Stimulated activated CD4-positive, alpha-beta T cell treated with anti-CD3 and anti-CD28 coated beads, Interleukin-1b, Interleukin-23, amount 100 ng/mL, for 24 hours (primary cell): ENCODE results near the gene TERB1.

ENCODE experiments used
- DNase-seq, 4 experiments: peaks; one replicate each; pipeline ENCODE4 v3.0.0-alpha.2; 2020; ENCODE audit warnings: low read depth in 4 of 4, low spot score in 1 of 4

The TERB1 gene

GRCh38 chr16:66801320-66802105 lies at the start of gene TERB1:
Gene TERB1 (minus strand): TSS chr16:66801584. CDS start chr16:66796798, 4,786 bp downstream.
- no peak for DNase-seq

- no peak for DNase-seq
Measured at GRCh38 chr16:66850115-66850815, 48.9 kb upstream of the TERB1 start.

GRCh38 chr16:66849549-66849948 lies 48.2 kb upstream of the TERB1 start:
- no peak for DNase-seq

GRCh38 chr16:66849021-66849420 lies 47.6 kb upstream of the TERB1 start:
- DNase-seq: no peak

- no peak for DNase-seq
Measured at GRCh38 chr16:66848172-66848571, 46.8 kb upstream of the TERB1 start.

- DNase-seq: no peak
Measured at GRCh38 chr16:66847533-66848067, 46.2 kb upstream of the TERB1 start.

- DNase-seq: no peak
Measured at GRCh38 chr16:66846831-66847230, 45.4 kb upstream of the TERB1 start.

- DNase-seq: no peak
Measured at GRCh38 chr16:66846266-66846665, 44.9 kb upstream of the TERB1 start.

- DNase-seq: no peak
Measured at GRCh38 chr16:66845791-66846221, 44.4 kb upstream of the TERB1 start.

- no peak for DNase-seq
Measured at GRCh38 chr16:66845080-66845410, 43.7 kb upstream of the TERB1 start.

GRCh38 chr16:66844342-66845079 lies 43.1 kb upstream of the TERB1 start, which contains the start of gene CA7:
Gene CA7 (plus strand): TSS chr16:66844414. CDS start chr16:66844488, 74 bp downstream.
- DNase-seq: no peak

- no peak for DNase-seq
Measured at GRCh38 chr16:66844009-66844341, 42.6 kb upstream of the TERB1 start.

GRCh38 chr16:66843191-66843590 lies 41.8 kb upstream of the TERB1 start:
- no peak for DNase-seq

- DNase-seq: no peak
Measured at GRCh38 chr16:66842765-66843164, 41.4 kb upstream of the TERB1 start.

GRCh38 chr16:66841366-66841765 lies 40.0 kb upstream of the TERB1 start:
- DNase-seq: no peak

GRCh38 chr16:66840883-66841282 lies 39.5 kb upstream of the TERB1 start:
- DNase-seq: no peak

- DNase-seq: no peak
Measured at GRCh38 chr16:66834746-66835145, 33.4 kb upstream of the TERB1 start.

GRCh38 chr16:66832661-66833305 lies 31.4 kb upstream of the TERB1 start:
- no peak for DNase-seq

- no peak for DNase-seq
Measured at GRCh38 chr16:66832190-66832589, 30.8 kb upstream of the TERB1 start.

- peak; percentile 67 to 87 (median 82) for DNase-seq
Measured at GRCh38 chr16:66830422-66831404, 29.3 kb upstream of the TERB1 start, which contains the start of gene NAE1. Gene NAE1 (minus strand): TSS chr16:66830976. CDS start chr16:66830899, 77 bp downstream.
